Chondrocyte (in vitro differentiated cells): ENCODE data around the gene KCNQ4. TPM values are rescaled to one million over a fixed set of nuclear protein-coding genes. Genes with fewer than 3 reads are reported as not detected.

Experiments used
- DNase-seq: peaks from one replicate; pipeline ENCODE4 v3.0.0; 2021; ENCODE audit warnings: mixed read lengths, low spot score
- H3K27ac Mint-ChIP-seq: one replicate; pipeline ENCODE4 v1.8.0; 2021; ENCODE audit warnings: mild to moderate bottlenecking, moderate library complexity, mixed read lengths; ENCODE audit not compliant: unreplicated experiment
- H3K27me3 Mint-ChIP-seq: 2 replicates; pipeline ENCODE4 v1.8.0; 2021; ENCODE audit warnings: low read depth, mixed read lengths
- H3K36me3 Mint-ChIP-seq: 2 replicates; pipeline ENCODE4 v1.8.0; 2021; ENCODE audit warnings: low read depth, mixed read lengths
- H3K4me1 Mint-ChIP-seq: 2 replicates; pipeline ENCODE4 v1.8.0; 2021; ENCODE audit warnings: low read depth, mild to moderate bottlenecking, mixed read lengths
- H3K4me3 Mint-ChIP-seq: one replicate; pipeline ENCODE4 v1.8.0; 2021; ENCODE audit warnings: mild to moderate bottlenecking, moderate library complexity, mixed read lengths; ENCODE audit not compliant: unreplicated experiment
- H3K9me3 Mint-ChIP-seq: 2 replicates; pipeline ENCODE4 v1.8.0; 2021; ENCODE audit warnings: low read depth, mixed read lengths
- CTCF ChIP-seq: fragments of 200-600 bp; sonication (generic); IDR thresholded peaks from 2 replicates; pipeline ENCODE4 v1.5.0; 2021; ENCODE audit warnings: antibody characterized with exemption, mild to moderate bottlenecking, moderate library complexity
- total RNA-seq: library from RNA; stranded (reverse); gene quantifications from 3 replicates; pipeline ENCODE4 v1.2.1, GENCODE V29; 2021

KCNQ4 gene
- total RNA-seq, 1 donor from 2014 or later: 3.4 TPM

- Mint-ChIP-seq H3K4me1 (peaks cover 3% of the 10 kb centered on the region), H3K27me3 (no peaks in the 10 kb centered on the region), H3K4me3 (no peak overlapping the region), H3K9me3 (no peaks in the 10 kb centered on the region), H3K27ac (no peak overlapping the region), H3K36me3 (peaks cover 43% of the 10 kb centered on the region)
- no peak for TF ChIP-seq CTCF
- no peak for DNase-seq
Measured at GRCh38 chr1:40763742-40764532, 19.6 kb upstream of the KCNQ4 start.

DNA sequence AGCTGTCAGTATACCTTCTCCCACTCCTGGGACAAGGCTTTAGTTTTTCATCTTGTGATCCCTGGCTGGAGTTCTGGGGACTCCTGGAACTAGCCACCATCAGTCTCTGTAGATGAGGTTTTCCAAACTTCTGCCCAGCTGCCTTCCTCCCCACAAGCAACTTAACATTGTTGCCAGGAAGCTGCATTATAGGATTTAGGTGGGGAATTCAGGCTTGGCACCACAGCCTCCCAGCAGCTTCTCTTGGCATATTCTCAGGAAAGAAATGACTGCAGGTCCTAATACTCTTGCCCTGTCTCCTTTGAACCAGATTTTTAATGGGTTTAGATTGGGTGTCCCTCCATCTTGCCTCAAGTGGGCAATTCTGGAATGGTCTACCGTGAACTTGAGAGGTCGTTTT lies 18.6 kb upstream of the KCNQ4 start:
- H3K36me3 Mint-ChIP-seq: peaks cover 37% of the 10 kb centered on the region
- H3K27me3 Mint-ChIP-seq: no peaks in the 10 kb centered on the region
- TF ChIP-seq CTCF: no peak
- peaks cover 3% of the 10 kb centered on the region for H3K4me1 Mint-ChIP-seq
- no peak overlapping the region for H3K27ac Mint-ChIP-seq
- H3K9me3 Mint-ChIP-seq: no peaks in the 10 kb centered on the region
- H3K4me3 Mint-ChIP-seq: no peak overlapping the region
- no peak for DNase-seq

GRCh38 chr1:40766017-40766416 lies 17.6 kb upstream of the KCNQ4 start:
- TF ChIP-seq CTCF: no peak
- H3K36me3 Mint-ChIP-seq: peaks cover 39% of the 10 kb centered on the region
- DNase-seq: no peak
- no peaks in the 10 kb centered on the region for H3K9me3 Mint-ChIP-seq
- H3K27ac Mint-ChIP-seq: no peak overlapping the region
- H3K4me3 Mint-ChIP-seq: no peak overlapping the region
- no peaks in the 10 kb centered on the region for H3K27me3 Mint-ChIP-seq
- H3K4me1 Mint-ChIP-seq: peaks cover 3% of the 10 kb centered on the region

DNA sequence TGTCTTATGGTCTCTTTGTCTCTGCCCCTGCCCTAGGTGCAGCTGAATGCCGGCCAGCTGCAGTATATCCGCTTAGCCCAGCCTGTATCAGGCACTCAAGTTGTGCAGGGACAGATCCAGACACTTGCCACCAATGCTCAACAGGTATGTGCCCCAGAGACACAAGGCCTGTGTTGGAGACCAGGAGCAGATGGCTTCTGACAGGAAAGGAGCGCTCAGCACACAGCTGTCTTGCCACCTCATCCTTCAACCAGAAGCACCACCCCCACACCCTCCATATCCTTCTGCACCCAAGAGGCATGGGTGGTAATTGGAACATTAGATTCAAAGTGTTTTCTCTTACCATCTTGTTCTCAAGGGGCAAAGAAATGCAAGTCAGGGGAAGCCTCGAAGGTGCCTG lies 17.0 kb upstream of the KCNQ4 start:
- H3K36me3 Mint-ChIP-seq: peaks cover 40% of the 10 kb centered on the region
- no peak for DNase-seq
- H3K4me3 Mint-ChIP-seq: no peak overlapping the region

More for the DNA sequence above, 17.0 kb upstream of the KCNQ4 start:
- no peak overlapping the region for H3K27ac Mint-ChIP-seq
- H3K4me1 Mint-ChIP-seq: peaks cover 3% of the 10 kb centered on the region
- H3K9me3 Mint-ChIP-seq: no peaks in the 10 kb centered on the region
- H3K27me3 Mint-ChIP-seq: no peaks in the 10 kb centered on the region
- TF ChIP-seq CTCF: no peak
